Measurements from ENCODE around the gene PPP5C.
"Not testable (repeated sequence)": the region's sequence is repeated elsewhere in the genome, so short reads cannot be mapped to it uniquely, and the experiment has no call there.

The PPP5C gene

GRCh38 chr19:46435689-46436088 is 88.8 kb downstream of the PPP5C start:
- not testable (repeated sequence) for DNase-seq (ENCODE audit: low spot score)

Data from CD4-positive, alpha-beta T cell treated with Interleukin-15 for 4 hours (primary cell).